ENCODE data around the gene BZW2.

DNA sequence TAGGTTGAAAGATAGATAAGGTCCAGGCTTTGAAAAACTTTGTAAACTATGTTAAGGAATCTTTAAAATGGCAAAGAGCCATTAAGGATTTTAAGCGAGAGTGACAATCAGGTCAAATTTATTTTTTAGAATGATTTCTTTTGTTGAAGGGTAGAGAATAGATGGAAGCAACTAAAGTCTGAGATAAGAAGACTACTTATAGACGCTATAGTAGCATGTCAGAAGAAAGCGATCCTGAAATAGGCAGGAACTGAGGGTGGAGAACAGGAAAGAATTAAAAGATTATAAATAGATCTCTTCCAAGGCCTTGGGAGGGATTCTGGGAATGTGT lies 94.6 kb downstream of the BZW2 start:
- no peak for TF ChIP-seq CTCF (optimal IDR thresholded peaks at IDR 0.05 in 1 of 3, IDR thresholded peaks at IDR 0.05 in 1 of 3, conservative IDR thresholded peaks at IDR 0.05 in 1 of 3; ENCODE audit: extremely low read depth in 1 of 3, insufficient read depth in 2 of 3, low read length in 3 of 3)
- TF ChIP-seq EZH2 (IDR thresholded peaks at IDR 0.05; ENCODE audit: low read length) = no peak
